Measurements from ENCODE around the gene HAUS3.

The HAUS3 gene

DNA sequence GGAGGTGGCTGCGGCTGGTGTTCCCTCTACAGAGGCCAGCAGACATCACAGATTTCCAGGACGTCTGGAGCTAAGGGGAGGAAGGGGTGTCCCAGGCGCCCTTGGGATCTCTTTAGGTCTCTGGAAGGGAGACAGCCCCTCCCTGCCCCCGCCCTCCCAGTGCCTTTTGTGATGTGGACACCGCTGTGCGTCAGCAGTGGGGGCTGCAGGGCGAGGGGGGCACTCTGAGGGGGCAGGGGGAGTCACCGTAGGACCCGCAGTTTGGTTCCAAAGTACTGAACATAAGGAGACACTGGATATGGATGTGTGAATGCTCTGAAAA lies 45.6 kb upstream of the HAUS3 start:
- Histone ChIP-seq H3K27me3 (ENCODE audit: insufficient read depth, insufficient read length) (no peaks in the 10 kb centered on the region), H3K4me3 (ENCODE audit: insufficient read length, low read depth) (no peak overlapping the region), H3K9me3 (ENCODE audit: insufficient read depth, low read length) (no peaks in the 10 kb centered on the region), H3K9ac (ENCODE audit: insufficient read length, low read depth) (no peak overlapping the region), H3K4me1 (ENCODE audit: insufficient read depth, insufficient read length) (peaks cover 12% of the 10 kb centered on the region), H3K36me3 (ENCODE audit: insufficient read depth, insufficient read length, low read length) (no peaks in the 10 kb centered on the region)
- TF ChIP-seq YY1 (IDR thresholded peaks at IDR 0.05; ENCODE audit: insufficient read depth, insufficient read length) (no peak), SUZ12 (IDR thresholded peaks at IDR 0.05; ENCODE audit: extremely low read depth, insufficient read depth, insufficient read length) (no peak), ZNF274 (IDR thresholded peaks at IDR 0.05; ENCODE audit: low read depth, low read length) (no peak)
- DNase-seq (ENCODE audit: low read depth, low spot score), result no peak

DNA sequence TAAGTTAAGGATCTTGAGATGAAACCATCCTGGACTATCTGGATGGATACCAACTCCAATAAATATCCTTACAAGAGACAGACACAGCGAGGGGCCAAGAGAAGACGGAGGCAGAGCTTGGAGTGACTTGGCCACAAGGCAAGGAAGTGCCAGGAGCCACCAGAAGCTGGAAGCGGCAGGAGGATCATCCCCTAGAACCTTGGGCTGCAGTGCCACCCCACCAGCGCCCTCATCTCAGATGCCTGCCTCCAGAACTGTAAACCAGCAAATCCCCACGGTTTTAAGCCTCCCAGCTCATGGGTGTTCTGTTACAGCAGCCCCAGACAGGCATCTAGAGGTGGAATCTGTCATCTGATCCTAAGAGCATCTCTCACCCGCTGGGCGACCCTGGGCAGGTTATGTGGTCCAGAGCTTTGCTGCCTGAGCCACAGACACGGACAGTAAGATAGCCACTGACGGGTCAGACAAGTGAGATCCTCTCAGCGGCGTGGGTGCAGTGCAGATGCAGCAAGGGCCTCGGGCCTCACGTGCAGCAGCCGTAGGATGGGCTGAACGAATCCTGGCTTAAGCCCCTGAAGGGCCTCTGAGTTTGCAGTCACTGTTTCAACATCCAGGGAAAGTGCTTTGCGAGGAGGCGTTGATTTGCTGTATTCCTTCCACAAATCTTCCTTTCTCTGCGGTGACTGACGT lies 45.1 kb upstream of the HAUS3 start:
- no peaks in the 10 kb centered on the region for H3K36me3 ChIP-seq (ENCODE audit: insufficient read depth, insufficient read length, low read length)
- peak overlapping the region; percentile 27 for H3K9ac ChIP-seq (ENCODE audit: insufficient read length, low read depth)
- TF ChIP-seq SUZ12 (IDR thresholded peaks at IDR 0.05; ENCODE audit: extremely low read depth, insufficient read depth, insufficient read length), result no peak
- no peak for TF ChIP-seq YY1 (IDR thresholded peaks at IDR 0.05; ENCODE audit: insufficient read depth, insufficient read length)
- TF ChIP-seq ZNF274 (IDR thresholded peaks at IDR 0.05; ENCODE audit: low read depth, low read length), result no peak
- no peak overlapping the region for H3K4me3 ChIP-seq (ENCODE audit: insufficient read length, low read depth)
- no peaks in the 10 kb centered on the region for H3K9me3 ChIP-seq (ENCODE audit: insufficient read depth, low read length)
- peaks cover 12% of the 10 kb centered on the region for H3K4me1 ChIP-seq (ENCODE audit: insufficient read depth, insufficient read length)
- DNase-seq (ENCODE audit: low read depth, low spot score), result no peak
- H3K27me3 ChIP-seq (ENCODE audit: insufficient read depth, insufficient read length), result no peaks in the 10 kb centered on the region

DNA sequence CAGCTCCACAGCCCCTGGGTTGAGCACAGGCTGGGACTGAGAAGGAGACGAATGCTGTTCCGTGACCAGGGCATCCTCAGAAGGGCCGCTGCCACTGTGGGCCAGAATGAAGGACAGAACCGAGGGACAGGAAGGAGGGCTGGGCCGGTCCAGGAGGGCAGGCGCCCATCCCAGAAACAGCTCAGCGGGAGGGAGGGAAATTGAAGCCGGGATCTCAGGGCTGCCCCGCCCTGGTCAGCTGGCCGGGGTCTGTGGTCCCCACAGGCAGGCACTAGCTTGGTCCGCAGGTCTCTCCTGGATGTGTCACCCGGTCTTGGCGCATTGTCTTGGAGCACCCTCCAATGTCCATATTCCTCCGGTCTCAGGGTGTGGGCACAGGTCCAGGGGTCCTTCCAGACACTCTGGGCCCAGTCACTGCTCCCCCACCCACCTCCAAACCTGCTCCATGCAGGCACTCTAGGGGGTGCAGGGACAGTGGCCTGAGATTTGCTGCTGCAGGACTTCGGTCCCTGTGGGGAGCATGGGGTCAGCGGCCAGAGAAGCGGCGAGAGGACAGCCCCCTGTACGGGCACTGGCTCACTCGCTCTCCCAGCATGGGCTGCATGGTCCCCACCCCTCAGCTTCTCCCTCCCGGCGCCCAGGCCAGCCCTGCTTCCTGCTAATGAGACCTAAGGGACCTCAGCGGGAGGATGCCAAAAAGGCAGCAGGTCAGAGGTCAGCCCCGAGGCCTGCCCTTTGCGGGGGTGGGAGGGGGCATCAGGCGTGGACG lies 43.9 kb upstream of the HAUS3 start:
- Histone ChIP-seq H3K27me3 (ENCODE audit: insufficient read depth, insufficient read length) (no peaks in the 10 kb centered on the region), H3K9ac (ENCODE audit: insufficient read length, low read depth) (no peak overlapping the region), H3K9me3 (ENCODE audit: insufficient read depth, low read length) (no peaks in the 10 kb centered on the region), H3K4me3 (ENCODE audit: insufficient read length, low read depth) (no peak overlapping the region), H3K36me3 (ENCODE audit: insufficient read depth, insufficient read length, low read length) (no peaks in the 10 kb centered on the region), H3K4me1 (ENCODE audit: insufficient read depth, insufficient read length) (peaks cover 12% of the 10 kb centered on the region)
- TF ChIP-seq YY1 (IDR thresholded peaks at IDR 0.05; ENCODE audit: insufficient read depth, insufficient read length), result no peak
- TF ChIP-seq ZNF274 (IDR thresholded peaks at IDR 0.05; ENCODE audit: low read depth, low read length), result no peak
- no peak for TF ChIP-seq SUZ12 (IDR thresholded peaks at IDR 0.05; ENCODE audit: extremely low read depth, insufficient read depth, insufficient read length)
- DNase-seq (ENCODE audit: low read depth, low spot score), result no peak

DNA sequence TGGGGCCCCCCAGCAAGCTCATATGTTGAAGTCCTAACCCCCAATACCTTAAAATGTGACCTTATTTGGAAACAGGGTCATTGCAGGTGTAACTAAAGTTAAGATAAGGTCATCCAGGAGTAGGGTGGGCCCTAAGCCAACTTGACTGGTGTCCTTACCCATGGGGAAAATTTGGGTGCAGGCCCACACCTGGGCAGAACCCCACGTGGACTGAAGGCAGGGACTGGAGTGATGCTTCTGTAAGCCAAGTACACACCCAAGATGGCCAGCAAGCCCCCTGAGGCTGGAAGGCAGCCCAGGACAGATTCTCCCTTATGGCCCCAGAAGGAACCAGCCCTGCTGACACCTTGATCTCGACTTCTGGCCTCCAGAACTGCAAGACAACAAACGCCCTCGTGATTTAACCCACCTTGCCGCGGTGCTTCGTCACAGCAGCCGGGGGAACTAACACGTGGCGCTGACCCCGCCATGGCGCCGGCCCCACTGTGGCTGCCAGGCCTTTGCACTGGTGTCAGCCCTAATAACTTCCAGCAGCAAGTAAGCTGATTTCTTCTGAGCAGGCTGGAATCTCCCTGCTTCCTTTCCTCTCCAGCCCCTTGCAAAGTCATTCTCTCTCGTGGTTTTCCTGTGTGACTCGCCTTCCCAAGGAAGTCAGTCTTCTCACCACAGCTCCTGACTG lies 43.2 kb upstream of the HAUS3 start:
- Histone ChIP-seq H3K36me3 (ENCODE audit: insufficient read depth, insufficient read length, low read length) (no peaks in the 10 kb centered on the region), H3K9me3 (ENCODE audit: insufficient read depth, low read length) (no peaks in the 10 kb centered on the region), H3K4me1 (ENCODE audit: insufficient read depth, insufficient read length) (peaks cover 12% of the 10 kb centered on the region), H3K9ac (ENCODE audit: insufficient read length, low read depth) (no peak overlapping the region), H3K4me3 (ENCODE audit: insufficient read length, low read depth) (no peak overlapping the region), H3K27me3 (ENCODE audit: insufficient read depth, insufficient read length) (no peaks in the 10 kb centered on the region)
- DNase-seq (ENCODE audit: low read depth, low spot score), result no peak
- no peak for TF ChIP-seq SUZ12 (IDR thresholded peaks at IDR 0.05; ENCODE audit: extremely low read depth, insufficient read depth, insufficient read length)
- no peak for TF ChIP-seq YY1 (IDR thresholded peaks at IDR 0.05; ENCODE audit: insufficient read depth, insufficient read length)
- no peak for TF ChIP-seq ZNF274 (IDR thresholded peaks at IDR 0.05; ENCODE audit: low read depth, low read length)

DNA sequence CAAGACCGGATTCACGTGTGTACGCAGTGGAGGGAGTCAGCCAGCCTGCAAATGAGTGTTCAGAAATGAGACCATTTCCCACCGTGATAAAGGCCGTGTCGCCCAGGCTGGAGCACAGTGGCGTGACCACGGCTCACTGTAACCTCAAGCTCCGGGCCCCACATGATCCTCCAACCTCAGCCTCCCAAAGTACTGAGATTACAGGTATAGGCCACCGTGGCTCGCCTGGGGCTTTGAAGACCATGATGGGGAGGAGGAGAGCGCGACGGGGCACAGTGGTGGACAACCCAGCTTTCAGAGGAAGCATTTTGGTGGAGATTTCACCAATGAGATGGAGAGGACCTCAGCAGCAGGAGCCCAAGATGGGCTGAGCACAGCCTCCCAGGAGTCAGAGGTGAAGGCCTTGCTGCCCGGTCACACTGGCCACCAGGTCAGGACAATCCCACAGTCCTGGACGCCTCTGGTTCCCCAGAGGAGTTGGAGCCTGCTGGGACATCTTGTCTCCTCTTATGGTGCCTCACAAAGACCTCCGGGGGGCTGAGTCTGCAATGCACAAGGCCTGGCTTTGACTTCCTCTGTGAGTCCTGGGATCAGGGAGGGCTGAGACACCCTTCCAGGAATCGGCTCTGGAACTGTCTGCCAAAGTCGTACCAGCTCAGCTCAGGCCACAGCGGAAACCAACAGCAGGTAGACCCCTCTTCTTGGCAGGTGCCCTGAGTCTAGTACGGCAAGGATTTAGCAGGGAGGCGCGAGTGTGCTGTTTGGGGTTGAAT lies 42.4 kb upstream of the HAUS3 start:
- H3K9ac ChIP-seq (ENCODE audit: insufficient read length, low read depth), result no peak overlapping the region
- no peaks in the 10 kb centered on the region for H3K27me3 ChIP-seq (ENCODE audit: insufficient read depth, insufficient read length)
- H3K36me3 ChIP-seq (ENCODE audit: insufficient read depth, insufficient read length, low read length), result no peaks in the 10 kb centered on the region
- peaks cover 12% of the 10 kb centered on the region for H3K4me1 ChIP-seq (ENCODE audit: insufficient read depth, insufficient read length)
- no peaks in the 10 kb centered on the region for H3K9me3 ChIP-seq (ENCODE audit: insufficient read depth, low read length)
- TF ChIP-seq SUZ12 (IDR thresholded peaks at IDR 0.05; ENCODE audit: extremely low read depth, insufficient read depth, insufficient read length) (no peak), ZNF274 (IDR thresholded peaks at IDR 0.05; ENCODE audit: low read depth, low read length) (no peak), YY1 (IDR thresholded peaks at IDR 0.05; ENCODE audit: insufficient read depth, insufficient read length) (no peak)
- H3K4me3 ChIP-seq (ENCODE audit: insufficient read length, low read depth), result no peak overlapping the region
- no peak for DNase-seq (ENCODE audit: low read depth, low spot score)

DNA sequence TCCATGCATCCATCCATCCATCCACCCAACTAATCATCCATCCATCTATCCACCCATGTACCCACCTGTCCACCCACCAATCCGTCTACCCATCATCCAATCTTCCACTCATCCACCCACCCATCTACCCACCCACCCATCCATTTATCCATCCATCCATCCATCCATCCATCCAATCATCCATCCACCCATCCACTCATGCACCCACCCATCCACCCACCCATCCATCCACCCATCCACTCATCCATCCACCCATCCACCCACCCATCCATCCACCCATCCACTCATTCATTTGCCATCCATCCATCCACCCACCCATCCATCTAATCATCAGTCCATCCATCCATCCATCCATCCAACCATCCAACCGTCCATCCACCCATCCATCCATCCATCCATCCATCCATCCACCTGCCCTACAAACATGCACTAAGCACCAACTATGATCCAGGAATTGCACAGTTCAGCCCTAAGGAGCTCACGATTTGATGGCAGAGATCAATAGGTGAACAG lies 41.3 kb upstream of the HAUS3 start:
- no peak for DNase-seq (ENCODE audit: low read depth, low spot score)
- H3K36me3 ChIP-seq (ENCODE audit: insufficient read depth, insufficient read length, low read length), result no peaks in the 10 kb centered on the region
- H3K9ac ChIP-seq (ENCODE audit: insufficient read length, low read depth), result no peak overlapping the region
- no peaks in the 10 kb centered on the region for H3K9me3 ChIP-seq (ENCODE audit: insufficient read depth, low read length)
- no peak for TF ChIP-seq ZNF274 (IDR thresholded peaks at IDR 0.05; ENCODE audit: low read depth, low read length)
- no peak for TF ChIP-seq SUZ12 (IDR thresholded peaks at IDR 0.05; ENCODE audit: extremely low read depth, insufficient read depth, insufficient read length)
- no peak for TF ChIP-seq YY1 (IDR thresholded peaks at IDR 0.05; ENCODE audit: insufficient read depth, insufficient read length)
- no peaks in the 10 kb centered on the region for H3K27me3 ChIP-seq (ENCODE audit: insufficient read depth, insufficient read length)
- no peak overlapping the region for H3K4me3 ChIP-seq (ENCODE audit: insufficient read length, low read depth)
- H3K4me1 ChIP-seq (ENCODE audit: insufficient read depth, insufficient read length), result peaks cover 10% of the 10 kb centered on the region

All from NT2/D1 (cell line).